Measurements from ENCODE around the gene DCAF15.

DNA sequence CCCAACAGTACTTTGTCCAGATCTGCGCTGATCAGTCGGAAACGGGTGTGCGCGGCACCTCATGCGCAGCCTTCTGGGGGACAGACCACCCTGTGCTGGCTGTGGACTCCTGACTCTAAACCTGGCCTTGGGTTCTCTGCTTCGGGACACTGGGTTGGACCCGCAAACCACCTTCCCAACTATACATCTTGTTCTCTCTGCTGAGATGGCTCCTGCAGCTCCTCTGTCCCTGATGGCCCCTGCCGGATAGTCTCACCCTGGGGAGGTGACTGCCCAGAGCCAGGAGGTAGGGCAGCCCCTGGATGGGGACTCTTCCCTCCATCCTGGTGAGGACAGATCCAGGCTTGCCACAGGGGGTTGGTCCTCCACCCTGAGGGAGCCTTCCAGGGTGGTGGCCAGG lies 30.5 kb downstream of the DCAF15 start:
- TF ChIP-seq, protein P1, sequence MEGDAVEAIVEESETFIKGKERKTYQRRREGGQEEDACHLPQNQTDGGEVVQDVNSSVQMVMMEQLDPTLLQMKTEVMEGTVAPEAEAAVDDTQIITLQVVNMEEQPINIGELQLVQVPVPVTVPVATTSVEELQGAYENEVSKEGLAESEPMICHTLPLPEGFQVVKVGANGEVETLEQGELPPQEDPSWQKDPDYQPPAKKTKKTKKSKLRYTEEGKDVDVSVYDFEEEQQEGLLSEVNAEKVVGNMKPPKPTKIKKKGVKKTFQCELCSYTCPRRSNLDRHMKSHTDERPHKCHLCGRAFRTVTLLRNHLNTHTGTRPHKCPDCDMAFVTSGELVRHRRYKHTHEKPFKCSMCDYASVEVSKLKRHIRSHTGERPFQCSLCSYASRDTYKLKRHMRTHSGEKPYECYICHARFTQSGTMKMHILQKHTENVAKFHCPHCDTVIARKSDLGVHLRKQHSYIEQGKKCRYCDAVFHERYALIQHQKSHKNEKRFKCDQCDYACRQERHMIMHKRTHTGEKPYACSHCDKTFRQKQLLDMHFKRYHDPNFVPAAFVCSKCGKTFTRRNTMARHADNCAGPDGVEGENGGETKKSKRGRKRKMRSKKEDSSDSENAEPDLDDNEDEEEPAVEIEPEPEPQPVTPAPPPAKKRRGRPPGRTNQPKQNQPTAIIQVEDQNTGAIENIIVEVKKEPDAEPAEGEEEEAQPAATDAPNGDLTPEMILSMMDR (IDR thresholded peaks at IDR 0.05): no peak
- no peak for TF ChIP-seq POLR2AphosphoS5 (IDR thresholded peaks at IDR 0.05)
- TF ChIP-seq EP300 (IDR thresholded peaks at IDR 0.05): no peak
- no peak for TF ChIP-seq POLR2A (IDR thresholded peaks at IDR 0.05)
